Activated CD4-positive, CD25-positive, alpha-beta regulatory T cell treated with anti-CD3 and anti-CD28 coated beads, Interleukin-2, amount 50 U/mL, for 72 hours (primary cell): ENCODE data around the gene BANF2.

ENCODE experiments used
- DNase-seq: peaks from one replicate; pipeline ENCODE4 v3.0.0; 2021

Gene BANF2

DNA sequence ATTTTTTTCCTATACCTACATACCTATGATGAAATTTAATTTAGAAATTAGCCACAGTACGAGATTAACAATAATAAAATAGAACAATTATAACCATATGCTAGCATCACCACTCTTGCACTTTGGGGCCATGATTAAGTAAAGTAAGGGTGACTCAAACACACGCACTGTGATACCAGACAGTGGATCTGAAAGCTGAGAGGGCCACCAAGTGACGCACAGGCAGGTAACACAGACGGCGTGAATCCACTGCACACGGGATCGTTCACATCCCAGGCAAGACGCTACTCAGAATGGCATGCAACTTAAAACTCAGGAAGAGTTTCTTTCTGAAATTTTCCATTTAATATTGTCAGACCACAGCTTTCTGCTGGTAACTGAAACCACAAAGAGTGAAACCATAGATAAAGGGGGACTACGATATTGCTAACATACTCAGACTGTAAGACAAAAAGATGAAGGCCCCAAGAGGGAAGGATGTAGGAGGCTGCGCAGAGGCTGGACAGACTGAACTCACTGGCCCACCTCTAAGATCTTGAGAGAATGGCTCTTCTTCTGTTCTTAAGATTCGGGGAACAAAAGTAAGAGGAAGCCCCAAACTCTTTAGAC is 35.6 kb upstream of the BANF2 start:
- no peak for DNase-seq

DNA sequence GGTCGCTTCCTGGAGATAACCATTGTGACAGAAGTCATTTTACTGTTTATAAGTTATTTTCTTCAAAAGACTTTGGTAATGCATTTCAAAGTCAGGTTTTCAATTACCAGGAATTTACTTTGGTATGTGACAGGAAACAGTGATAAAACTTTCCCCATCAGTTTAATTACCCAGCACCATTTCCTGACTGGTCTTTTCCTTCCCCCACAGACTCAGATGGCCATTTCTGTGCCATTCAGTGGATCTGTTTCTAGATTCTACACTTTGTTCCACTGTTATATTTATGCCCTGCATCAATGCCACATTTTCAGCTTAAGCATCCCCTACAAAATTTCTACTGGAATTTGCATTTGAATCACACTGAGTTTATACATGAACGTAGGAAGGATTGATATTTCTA is 34.0 kb upstream of the BANF2 start:
- DNase-seq: no peak

DNA sequence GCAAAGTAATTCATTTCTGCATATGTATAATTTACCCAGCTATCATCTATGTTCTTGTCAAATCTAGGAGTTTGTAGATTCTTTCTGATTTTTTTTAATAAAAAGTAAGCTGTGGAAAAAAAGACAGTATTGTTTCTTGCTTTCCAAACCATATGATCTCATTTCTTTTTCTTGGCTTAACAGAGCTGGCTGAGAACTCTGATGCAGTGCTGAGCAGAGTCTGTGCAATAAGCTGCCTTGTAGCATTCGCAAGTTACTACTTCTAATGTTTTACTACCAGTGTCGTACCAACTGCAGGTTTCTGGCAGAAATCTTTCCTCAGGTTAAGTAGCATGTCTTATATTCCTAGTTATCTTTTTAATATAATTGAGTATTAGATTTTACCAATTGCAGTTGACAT is 33.3 kb upstream of the BANF2 start:
- DNase-seq: no peak

DNA sequence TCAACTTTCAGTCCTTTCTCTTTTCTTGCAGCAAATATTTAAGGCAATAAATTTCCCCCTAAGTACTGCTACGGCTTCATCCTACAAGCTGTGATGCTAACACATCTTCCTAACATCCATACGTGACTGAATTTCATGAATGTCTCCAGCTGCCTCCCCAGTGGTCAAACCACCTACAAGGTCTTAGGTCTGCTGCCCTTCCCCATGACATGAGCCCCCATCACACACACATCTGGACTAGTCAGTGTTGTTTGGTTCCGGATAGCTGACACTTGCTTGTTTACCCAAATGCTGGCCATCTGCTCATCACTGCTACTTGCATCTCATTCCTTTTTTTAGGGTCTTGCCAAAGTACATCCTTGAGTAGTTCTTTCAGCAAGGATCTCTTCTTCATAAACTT is 32.3 kb upstream of the BANF2 start:
- no peak for DNase-seq

DNA sequence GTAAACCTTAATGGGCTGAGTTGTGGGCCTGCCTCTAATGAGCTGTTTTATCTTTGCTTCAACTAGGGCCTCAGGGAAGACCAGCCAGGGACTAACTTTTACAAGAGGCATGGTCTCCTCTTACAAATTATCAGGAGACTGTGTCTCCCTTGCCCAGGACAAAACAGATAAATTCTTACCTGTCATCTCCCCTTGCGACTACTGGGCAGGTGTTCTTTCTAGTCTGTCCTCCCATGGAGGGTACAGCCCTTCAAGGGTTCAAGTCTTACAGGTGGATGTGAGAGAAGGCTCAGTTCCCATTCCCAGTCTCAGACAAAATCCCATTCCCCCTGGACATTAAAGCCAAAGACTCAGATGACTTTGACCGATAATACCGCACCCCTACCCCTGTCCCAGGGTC is 31.3 kb upstream of the BANF2 start:
- DNase-seq: no peak

DNA sequence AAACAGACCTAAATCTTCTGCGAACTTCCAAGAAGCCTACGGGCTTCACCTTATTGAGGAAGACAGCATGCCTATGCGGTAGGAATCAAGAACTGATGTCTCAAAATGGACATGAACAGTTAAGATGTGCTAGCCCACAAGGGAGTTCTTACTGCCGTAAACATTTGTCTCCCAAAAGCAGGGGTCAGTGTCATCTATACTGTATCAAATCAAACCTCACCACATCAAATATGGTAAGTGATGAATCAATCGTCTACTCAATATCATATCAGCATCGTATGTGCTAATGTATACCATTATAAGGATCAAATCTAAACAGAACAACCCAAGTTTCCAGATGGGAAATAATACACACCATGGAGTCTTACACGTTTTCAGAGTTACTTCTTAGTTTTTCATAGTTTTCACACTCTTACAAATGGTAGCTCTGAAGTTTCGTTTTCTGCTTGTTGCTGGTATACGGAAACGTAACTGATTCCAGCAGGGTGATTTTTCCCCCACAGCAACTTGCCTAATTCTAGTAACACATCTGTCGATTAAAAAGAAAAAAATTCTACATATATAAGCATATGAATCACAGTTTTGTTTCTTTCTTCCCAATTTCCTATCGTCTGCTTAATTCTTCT is 30.3 kb upstream of the BANF2 start:
- DNase-seq: no peak

DNA sequence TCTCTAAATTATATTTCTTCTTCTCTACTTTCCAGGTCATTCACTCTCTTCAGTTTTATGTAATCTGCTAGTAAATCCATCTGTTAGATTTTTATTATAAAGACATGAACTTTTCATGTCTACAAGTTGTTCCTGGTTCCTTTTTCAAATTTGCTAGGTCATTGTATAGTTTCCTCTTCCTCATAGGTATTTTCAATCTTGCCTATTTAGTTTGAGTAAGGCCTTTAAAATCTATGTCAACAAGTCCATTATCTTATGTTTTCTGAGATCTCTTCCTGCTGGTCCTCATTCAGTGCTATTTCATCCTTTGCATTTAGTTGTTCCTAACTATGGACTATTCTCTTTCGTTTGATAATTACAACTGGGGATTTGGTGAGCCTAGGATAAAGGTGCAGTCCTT is 28.8 kb upstream of the BANF2 start:
- DNase-seq: no peak

DNA sequence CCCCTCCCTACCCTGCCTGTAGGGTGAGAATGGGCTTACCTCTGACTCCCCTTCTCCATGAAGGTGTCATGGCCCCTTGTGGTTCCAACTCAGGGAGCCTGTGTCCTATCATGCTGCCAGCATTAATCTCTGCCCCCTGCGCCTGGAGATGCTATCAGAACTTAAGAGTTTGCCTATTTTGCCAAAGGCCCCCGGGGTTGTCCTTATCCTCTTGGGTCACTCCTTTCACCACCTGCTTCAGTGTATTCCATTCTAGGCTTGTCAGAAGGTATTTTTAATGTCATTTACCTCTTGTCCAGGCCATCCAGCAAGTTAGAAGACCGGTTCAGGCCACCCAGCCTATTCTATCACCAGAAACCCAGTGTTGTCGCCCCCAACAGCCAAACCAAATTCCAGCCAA is 28.2 kb upstream of the BANF2 start:
- DNase-seq: no peak

DNA sequence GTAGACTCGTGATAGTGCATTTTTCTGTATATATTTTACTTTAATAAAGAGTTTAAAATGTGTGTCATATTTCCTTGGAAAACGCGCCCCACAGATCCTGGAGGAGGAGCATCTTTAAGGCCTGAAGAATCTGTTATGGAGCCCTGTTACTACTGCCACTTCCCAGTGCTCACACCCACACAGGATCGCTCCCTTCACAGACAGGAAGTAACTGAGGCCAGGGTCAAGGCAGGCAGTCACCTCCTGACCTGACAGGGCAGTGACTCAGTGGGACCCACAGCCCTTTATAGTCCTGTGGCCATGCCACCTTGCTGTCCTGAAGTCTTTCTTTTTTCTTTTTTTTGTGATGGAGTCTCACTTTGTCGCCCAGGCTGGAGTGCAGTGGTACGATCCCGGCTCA is 26.7 kb upstream of the BANF2 start:
- DNase-seq: no peak

DNA sequence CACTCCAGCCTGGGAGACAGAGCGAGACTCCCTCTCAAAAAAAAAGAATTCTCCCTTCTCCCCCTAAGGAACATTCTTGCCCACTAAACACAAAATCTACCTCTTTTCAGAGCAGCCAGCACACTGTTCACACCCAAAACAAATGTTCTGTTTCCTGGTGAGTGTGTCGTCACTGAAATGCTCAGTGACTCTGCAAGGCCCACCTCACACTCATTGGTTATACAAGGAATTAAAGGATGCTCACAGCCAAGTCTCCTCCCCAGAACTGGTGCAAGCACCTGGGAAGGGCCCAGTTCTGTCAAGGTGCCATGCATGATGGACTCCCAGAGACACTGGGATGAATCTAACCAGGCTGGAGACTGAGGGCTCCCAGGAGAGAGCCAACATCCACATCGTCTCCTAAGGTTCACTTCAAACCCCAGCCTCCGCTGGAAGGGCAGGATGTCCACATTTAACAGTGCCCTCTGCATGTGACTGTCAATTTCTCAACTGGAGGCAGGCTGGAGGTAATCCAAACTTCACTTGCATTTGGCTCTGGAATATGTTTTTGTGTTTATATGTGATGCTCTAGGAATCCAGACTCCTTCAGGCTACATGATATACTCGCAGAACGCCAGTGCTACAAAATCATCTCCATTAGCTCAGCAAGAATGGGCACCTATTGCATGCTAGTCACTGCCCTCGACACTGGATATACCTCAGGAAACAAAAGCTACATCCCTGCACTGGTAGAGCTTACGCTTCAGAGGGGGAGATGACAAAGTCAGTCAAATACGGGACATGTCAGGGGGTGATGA is 24.8 kb upstream of the BANF2 start:
- DNase-seq: no peak

DNA sequence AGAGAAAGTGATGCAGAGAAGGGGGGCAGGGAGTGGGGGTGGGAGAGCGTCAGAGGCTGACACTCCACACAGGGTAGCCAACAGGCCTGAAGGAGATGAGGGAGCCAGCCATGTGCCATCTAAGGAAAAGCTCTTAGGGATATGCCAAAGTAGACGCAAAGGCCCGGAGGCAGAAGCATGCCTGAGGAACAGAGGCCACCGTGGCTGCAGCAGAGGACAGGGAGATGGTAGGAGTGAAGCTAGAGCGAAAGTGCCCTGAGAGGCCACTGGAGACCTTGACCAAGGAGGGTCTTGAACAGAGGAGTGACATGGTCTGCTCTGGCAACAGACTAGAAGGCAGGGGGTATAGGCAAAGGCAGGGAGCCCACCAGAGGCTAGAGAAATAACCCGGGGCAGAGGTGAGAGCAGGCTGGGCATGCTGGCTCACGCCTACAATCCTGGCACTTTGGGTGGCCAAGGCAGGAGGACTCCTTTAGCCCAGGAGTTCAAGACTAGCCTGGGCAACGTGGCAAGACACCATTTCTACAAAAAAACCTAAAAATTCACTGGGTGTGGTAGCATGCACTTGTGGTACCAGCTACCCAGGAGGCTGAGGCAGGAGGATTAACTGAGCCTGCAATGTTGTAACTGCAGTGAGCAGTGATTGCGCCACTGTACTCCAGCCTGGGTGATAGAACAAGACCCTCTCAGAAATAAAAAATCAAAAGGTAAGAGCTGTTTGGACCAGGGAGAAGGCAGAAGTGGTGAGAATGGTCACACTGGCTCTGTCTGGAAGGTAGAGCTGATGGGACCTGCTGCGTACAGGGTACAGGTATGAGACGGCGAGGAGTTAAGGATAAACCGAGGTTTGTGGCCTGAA is 24.0 kb upstream of the BANF2 start:
- no peak for DNase-seq

DNA sequence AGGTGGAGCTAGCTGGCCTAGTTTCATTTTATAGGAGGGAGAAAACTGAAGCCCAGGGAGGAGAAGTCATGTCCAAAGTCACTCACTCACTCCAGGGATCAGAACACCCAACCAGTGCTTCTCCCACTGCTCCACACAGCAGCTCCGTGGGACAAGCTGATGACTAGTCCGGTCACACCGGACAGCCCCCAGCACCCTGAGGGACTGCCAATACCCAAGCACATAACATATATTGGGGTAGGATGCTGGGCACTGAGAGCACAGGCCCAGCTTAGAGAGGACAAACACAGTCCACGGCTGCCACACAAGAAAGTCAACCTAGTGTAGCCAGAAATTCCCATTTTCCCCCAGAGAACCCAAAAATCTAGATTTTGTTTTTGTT is 23.4 kb upstream of the BANF2 start:
- DNase-seq: no peak

DNA sequence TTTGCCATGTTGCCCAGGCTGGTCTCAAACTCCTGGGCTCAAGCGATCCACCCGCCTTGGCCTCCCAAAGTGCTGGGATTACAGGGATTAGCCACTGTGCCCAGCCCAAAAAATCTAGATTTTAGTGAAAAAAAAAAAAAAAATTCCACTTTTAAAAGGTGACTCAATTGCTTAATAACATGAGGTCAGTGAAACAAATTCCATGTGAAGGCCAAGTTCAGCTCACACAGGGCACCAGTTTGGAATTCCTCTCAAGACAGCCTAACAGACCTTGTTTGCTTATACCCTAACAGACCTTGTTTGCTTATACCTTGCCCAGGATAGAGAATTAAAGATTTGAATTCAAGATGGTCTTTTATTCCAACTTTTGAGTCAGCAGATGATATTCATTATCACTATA is 22.8 kb upstream of the BANF2 start:
- DNase-seq: no peak

DNA sequence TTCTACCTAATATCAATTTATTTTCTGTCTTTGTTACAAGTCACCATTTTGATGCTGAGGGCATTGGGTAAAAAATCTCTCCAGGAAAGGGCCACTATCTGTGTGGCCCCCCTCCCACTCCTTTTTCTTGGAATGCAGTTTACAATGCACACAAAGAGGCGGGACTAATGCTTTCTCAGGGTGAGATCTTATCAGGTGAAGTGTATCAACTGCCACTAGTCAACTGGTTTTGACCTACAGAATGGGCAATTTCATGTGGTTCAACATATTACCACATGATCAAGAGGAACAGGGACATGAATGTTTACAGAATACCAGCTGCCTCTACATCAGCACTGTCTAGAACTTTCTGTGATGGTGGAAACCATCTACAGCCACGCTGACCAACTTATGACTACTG is 21.5 kb upstream of the BANF2 start:
- no peak for DNase-seq

DNA sequence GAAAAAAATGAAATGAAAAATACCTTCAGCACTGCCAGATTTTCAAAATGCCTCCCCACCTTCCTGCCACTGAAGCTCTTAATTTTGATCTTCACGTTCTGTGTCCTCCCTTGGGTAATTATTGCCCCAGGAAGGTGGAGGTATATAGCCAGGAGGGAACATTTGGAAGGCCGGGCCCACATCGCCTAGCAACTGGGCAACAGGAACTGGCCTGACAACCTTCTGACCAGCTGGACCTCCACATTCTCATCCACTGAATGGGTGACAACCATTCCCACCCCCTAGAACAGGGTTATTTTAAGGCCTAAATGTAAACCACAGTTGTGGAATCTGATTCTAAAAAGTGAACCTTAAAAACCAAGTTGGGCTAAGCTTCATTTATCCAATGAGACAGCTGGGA is 20.9 kb upstream of the BANF2 start:
- no peak for DNase-seq

DNA sequence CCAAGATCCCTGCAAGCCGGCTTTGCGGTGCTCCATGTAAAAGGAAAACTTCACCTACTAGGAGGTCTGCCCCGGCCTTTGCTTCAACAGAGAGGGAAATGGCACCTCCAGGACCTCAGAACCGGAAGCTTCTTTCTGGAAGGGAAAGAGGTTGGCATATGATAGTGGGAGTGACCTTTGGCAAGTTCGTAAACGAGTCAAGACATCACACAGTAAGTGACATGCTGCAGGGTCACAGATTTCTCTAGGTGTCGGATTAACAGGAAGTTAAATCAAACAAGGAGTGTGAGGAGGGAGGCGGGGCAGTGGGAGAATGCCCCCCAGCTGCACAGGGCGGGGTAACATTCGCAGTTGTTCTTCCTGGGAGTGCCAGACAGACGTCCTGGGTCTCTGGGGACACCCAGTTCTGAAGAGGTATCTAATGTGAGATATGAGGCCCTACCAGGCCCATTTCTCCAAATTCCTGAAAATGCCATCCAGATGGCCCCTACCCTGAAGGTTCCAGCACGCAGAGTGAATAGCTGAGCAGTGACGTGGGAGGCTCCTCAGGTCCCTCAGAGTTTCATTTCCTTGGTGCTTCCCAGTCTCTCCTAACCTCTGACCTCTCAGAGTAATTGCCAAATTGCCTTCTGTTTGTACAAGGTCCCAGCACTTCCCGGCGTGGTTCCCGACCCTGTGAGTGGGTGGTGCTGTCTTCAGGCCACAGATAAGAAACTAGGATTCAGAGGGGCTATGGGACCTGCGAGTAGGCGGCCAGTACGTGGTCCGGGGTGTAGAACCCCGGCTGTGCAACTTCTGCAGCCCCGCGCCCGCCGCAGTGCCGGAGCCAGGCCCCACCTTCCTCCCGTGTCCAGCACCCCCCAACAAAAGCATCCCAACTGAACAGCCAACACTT is 19.6 kb upstream of the BANF2 start:
- no peak for DNase-seq

DNA sequence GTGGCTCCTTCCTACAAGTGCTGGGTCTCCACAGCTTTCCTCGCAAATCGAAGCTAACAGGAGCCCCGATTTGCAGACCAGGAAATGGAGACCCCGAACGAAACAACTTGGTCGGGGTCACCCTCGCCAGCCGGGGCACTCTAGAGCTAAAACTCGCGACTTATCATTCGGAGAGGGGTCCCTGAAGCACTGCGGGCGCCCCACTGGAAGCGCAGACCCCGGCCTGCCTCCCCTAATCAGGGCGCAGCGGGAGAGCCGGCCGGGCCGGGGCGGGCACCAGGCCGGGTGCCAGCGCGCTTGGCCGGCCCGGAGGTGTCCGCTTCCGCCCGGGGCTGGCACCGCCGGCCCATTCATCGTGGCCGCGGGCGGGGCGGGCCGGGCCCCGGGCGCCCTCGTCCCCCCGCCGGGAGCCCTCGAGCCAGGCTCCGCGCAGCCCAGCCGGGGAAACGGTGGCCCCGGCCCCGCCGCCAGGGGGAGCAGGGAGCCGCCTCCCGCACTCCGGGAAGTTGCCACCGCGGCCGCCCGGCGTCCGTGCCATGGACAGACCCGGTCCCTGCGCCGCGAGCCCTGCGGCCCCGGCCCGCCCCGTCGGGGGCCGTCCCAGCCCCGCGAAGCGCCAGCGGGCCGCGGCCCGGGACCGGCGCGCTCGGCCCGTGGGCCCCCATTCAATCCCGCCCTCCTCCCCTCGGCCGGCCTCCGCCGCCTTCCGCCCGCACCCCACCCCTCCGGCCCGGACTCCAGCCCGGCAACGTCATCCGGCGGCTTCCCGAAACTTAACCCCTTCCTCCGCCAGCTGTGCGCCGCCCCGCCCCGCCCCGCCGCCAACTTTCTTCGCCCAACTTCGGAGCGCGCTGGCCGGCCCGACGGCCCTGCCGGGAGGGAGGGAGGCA is 18.7 kb upstream of the BANF2 start:
- DNase-seq: peak; percentile 87

DNA sequence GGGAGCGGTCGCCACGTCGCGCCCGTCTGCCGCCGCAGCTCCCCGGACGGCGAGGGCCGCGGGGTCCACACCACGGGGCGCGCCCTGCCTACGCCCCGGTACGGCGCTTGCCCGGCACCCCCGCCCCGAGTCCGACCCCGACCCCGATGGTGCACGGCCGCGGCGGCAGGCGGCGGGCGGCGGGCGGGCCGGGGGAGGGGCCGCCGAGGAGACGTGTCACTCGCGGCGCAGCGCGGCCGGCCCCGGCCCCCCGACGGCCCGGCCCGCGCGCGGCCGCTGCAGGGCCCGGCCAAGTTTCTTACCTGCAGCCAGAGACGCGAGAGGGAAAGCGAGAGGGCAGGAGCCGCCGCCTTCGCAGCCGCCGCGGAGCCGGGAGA is 18.1 kb upstream of the BANF2 start:
- peak; percentile 70 for DNase-seq

DNA sequence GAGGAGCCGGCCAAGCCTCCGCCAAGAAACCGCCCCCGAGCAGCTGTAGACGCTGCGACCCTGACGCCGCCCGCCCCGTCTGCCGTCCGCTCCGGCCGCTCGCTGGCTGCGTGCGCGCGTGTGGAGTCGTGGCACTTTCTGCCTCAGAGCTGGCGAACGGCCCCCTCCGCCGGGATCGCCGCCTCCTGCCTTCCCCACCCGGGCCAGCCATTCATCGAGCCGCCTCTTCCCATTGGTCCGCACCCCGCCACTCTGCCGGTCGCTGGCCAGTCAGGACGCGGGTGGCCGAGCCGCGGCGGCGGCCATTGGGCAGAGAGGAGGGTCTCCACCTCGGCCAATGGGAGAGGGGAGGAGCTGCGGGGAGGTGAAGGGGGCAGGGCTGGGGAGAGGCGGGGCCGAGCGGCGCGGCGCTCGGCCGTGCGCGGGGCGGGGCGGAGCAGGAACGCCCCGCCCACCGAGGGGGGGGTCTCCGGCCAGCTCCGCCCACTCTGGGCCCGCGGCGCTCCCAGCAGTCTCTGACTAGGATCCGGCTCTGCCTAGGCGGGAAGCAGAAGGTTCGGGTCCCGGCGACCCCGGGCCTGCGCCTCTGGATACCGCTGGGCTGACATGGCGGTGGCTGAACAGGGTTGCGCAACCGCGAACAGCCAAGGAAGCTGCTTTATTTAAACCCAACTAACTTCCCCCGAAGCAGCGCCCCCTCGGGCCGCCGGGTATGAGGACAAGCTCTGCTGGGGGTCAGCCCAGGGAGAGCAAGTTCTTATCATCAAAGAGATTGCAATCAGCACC is 17.5 kb upstream of the BANF2 start, which contains the start of gene RRBP1:
Gene RRBP1 (minus strand): TSS at position 140 of the 786 bp plus-strand sequence. CDS start 21,735 bp downstream, outside the sequence.
- peak; percentile 93 for DNase-seq

DNA sequence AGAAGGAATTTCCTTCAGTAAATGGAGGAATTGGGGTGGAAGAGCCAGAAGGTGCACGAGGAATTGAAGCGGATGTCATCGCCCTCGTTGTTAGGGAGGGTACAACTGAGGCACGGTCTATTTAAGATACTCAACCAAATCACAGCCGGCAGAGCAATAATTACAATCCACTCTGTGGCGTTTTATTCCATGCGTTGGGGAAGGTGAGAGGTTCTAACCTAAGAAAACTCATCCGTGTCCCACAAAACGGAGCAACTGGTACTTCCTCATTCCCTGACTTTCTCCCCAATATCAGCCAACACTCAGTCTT is 16.9 kb upstream of the BANF2 start:
- no peak for DNase-seq
